GM18520 (cell line): Measurements from ENCODE around the gene GSTO2.

ENCODE experiments used
- ATAC-seq: cut with Tn5 transposase; IDR thresholded peaks from one replicate; pipeline ENCODE4 v1.9.1; 2021; ENCODE audit not compliant: unreplicated experiment

GSTO2 gene

DNA sequence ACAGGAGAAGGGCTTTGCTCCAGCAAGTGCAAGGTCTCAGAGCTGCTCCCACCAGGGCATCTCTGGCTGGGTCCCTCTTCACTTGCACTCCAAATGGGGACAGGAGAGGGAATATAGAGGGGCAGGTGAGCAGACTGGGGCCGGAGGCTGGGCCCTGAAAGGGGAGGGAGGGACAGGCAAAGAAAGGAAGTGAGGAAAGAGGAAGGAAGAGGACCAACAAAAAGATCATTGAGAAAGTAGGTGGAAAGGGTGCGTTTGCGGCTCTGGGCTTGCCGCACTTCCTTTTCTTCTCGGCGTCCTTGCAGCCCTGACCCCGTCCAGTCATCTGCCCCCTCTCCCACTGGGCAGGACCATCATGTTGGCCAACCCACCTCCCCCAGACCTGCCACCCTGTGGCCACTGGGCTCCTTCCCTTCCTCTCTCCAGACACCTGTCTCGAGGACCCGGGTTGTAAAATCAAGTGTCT, 55.3 kb downstream of the GSTO2 start:
- no peak for ATAC-seq

DNA sequence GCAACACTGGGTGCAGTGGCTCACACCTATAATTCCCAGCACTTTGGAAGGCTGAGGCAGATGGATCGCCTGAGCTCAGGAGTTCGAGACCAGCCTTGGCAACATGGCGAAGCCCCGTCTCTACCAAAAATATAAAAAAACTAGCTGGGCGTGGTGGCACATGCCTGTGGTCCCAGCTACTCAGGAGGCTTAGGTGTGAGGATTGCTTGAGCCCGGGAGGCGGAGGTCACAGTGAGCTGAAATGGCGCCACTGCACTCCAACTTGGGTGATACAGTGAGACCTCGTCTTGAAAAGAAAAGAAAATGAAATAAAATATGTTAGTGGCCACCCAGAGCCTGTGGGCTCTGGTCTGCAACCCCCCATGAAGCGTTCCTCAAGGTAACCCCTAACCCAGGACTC, 55.9 kb downstream of the GSTO2 start:
- ATAC-seq: no peak

DNA sequence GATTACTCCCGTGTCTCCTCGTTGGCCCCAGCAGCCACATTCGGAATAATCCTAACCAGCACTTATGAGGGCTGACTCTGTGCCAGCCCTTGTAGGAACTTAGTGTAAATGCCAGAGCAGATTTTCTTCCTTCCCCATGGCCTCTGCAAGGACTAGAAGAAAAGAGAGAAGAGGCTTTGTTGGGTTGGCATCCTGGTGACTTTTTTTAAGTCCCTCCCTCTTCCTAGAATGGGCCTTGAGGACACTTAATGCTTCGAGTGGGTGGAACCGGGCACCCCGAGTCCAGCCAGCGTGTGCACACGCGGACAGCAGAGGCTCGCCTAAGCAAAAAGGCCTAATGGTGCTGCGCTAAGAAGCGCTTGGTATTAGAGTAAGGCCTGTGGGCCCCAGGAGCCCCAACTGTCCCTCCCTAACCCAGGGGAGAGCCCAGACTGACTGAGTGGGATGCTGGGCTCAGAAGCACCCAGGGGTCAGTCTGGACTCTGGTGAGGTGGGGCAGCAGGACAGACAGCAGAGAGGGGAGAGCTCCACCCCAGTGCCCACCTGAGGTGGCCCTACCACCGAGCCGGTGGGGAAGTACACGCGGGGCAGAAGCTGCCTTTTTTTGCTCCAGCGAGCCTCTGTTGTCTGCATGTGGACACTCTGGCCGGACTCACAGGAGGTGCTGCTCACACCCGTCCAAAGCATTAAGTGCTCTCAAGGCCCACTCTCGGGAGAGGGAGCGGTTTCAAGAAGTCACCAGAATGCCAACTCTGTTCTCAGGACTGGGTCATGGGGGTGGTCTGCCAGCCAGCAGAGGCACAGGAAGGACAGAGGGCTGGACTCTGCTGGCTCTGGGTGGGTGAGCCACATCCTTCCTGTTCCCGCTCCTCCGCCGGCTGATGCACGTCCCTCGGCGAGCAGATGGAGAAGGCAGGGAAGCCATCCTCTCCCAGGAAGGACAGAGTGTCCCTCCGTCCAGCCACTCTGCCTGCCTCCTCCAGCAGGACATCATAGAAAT, 56.8 kb downstream of the GSTO2 start:
- no peak for ATAC-seq

DNA sequence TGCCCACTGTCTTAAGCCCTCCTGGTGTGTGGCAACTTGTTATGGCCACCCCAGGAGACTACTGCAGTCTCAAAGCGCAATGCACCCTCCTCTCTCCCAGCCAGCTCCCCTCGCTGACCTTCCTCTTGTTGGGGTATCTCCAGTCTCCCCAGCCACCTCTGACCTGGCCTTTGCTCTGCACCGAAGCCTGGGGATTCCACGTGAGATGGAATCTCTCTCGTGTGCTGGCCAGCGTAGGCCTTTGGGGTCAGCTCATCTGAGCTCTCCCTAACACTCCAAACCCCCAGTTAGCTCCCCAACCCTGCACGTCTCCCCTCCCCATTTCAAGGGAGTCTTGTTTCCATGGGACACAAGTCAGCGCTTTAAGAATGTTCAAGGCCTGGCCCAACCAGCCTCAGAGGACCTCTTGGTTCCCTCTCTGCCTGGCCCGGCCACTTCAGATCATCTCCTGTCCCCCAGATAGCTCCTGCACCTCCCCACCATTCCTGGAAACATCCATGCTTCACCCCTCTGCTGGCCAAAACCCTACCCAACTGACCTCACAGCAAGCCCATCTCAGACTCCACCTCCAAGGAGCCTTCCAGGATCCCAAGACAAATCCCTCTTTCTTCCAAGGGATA, 58.1 kb downstream of the GSTO2 start:
- no peak for ATAC-seq

DNA sequence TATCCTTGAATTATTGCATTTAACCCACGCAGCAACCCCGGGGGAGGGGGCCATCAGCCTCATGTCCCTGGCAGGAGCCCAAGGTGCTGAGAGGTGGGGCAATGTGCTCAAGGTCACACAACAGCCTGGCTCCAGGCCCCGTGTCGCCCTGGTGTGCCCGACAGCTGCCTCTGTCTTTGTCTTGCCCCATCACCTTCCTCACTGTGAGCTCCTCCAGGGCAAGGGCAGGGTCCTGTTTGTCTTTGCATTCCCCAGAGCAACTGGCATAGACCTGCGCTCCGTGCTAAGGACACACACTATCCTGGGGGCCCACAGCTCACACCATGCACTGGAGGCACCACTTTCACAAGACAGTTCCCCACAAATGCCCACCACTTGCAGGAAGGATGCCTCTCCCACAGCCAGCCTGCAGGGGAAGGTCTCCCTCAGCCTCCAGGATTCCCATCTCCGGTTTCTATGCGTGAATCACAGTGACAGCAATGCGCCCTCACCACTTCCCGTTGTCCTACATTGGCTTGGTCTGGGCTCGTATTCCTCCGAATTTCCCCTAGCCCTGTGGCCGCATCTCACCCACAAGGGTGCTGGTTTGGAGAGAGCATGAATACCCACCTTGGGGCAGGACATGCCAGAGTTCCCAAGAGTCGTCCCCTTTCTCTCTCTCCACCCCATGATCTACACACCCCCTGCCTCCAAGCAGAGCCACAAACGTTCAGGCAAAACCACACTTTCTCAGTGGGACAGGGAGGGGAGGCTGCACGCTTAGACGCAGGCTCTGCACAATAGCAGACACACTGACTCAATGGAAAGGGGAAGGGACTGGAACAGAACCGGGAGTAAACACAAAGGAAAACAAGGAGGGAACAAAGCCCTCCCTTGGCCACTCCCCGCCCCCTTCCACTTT, 59.0 kb downstream of the GSTO2 start:
- no peak for ATAC-seq

DNA sequence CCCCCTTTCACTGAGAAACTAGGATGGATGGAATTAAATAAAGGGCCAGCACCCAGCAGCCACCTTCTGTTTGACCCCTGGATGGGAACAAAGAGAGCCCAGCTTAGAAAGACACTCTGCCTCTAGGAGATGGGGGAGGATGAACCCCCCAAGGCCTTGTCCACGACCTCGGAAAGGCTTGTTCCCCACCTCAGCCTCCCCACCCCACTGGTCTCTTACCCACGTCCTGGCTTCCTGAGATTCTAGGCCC, 59.6 kb downstream of the GSTO2 start:
- no peak for ATAC-seq

DNA sequence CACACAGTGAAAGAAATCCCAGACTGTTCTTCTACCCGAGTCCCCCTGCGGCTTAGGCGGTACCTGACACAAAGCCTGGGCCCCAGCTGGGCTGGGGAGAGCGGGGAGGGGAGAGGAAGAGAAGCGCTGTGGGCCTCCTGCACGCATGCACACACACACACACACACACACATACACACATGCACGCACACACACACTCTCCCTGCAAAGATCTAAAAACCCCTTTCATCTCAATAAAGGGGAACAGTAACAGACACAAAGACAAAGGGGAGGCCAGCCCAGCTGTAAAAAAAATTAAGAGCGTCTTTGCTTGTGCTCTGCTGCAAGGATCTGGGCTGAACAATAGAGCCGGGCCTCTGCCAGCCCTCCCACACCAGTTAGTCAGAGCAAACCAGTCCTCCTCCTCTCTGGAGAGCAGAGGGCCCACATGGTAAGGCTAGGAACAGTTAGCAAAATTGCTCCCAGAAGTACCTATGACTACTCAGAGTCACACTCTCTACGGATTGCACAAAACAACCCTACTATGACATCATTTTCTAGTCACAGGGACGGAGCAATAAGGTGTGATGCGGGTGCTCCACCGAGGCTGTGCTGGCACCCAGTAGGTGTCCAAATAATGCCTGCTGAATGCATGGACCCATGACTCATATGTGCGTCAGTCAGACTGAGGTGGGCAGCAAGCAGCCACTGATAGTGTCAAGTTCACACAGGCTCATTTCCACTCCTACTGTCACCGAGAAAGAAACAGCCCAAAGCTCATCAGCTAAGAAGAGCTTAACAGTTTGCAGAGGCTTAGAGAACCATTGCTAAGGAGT, 60.1 kb downstream of the GSTO2 start:
- ATAC-seq: peak; percentile 54

DNA sequence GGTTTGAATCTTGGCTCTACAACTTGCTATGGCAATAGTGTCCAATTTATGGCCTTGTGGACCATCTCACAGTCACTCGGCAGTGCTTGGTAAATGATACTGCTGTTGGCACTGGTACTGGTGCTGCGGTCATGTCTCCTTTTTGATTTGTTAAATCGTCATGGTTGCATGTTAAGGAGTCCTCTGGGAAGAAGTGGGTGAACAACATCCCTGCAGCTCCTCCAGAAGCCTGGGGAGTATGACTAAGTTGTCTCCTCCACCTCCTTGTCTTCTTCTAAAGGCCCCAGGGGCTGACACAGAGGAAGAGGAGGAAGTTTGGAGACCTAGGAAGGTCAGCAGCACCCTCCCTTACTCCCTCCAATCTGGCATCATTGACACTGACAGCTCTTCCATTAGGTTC, 60.8 kb downstream of the GSTO2 start:
- no peak for ATAC-seq

DNA sequence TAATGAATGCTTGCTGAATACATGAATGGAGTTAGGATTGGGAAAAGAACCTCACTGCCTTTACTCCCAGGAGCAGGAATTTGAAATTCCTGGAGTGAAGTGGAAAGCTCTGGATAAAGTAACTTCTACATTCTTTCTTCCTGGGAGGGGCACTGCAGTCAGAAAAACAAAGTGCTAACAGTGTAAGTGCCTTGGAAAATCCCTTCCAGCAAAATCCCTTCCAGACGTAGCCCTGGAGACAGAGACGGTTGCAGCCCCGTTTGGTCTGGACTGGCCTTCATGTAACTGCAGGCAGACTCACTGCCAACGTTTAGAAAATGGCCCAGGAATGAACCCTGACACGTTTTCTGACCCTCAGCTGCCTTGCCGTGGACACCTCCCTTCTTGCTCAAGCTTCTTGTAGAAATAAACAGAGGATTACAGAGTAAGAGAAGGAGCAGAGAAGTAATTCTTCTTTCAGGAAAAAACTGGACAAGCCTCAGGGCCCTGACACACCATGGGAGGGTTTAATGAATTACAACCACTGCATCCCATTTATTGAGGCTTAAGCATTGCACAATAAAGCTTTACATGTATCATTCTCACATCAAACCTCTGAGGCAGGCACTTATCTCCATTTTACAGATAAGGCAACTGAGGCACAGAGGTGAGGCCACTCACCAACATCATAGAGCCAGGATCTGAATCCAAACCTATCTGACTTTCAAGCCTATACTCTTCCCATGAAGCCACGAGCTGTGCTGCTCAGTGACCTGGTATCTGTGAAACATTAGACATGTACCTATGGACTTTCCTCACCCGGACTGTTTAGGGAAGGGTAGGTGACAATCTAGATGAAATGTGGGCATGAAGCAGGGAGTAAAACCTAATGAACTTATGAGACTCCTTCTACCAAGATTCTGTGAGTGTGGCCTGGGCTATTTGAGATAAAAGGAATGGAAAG, 61.5 kb downstream of the GSTO2 start:
- no peak for ATAC-seq

DNA sequence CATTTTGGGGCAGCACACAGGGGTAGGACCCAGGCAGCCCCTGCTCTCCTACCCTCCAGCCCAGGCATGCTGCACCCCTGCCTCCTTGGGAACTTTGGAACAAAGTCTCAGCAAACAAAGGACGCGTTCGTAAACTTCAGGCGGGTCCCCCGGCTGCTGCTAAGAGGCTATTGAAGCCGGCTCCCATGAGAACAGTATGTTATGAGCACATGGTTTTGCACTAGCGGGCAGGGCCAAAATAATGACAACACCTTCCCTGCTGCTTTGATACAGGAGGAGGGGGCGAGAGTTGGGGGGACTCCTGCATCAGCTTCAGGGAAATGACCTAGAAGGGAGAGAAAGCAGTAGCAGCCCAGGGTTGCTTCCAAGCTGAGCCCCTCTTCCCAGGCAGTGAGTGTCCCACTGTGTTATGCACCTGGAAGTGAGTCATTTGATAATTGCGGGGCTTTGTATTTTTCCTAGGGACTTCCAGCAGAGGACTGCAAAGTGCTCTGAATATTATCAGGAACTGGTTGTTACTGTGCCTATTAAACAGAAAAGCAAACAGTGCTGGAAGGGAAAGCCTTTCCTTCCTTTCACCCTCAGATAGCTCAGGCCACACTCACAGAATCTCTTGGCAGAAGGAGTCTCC, 62.3 kb downstream of the GSTO2 start:
- ATAC-seq: no peak

DNA sequence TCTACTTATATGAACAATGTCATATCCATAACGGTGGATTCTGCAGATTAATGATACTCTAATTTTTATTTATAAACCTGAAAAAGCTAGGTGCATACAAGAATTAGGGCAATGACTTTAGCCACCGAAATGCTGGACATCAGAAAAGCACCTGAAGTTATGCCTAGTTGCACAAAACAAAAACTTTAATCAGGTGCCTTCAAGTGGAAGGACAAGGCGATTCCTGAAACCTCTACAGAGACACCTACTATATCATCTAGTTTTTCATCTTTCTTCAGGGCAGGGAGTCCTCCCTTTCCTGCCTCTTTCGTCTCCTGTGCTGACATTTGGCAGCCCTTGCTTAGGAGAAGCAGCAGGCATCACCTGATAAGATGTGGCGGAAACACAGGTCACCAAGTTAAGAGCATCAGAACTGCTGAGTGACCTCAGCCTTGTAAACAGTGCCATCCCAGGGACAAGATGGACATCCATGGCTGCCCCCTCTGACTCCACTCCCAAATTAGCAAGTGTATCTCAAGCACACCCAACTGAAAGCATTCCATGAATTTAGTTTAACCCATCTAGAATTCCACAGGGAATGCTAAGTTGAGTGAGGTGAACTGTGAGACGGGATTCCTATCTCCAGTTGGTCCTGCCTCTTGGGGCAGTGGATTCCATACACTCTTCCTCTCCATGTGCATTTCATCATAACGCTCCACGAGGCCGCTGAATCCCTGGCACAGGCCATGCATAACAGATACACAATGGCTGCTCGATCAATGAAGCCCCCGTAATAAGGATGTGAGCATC, 63.5 kb downstream of the GSTO2 start:
- no peak for ATAC-seq

DNA sequence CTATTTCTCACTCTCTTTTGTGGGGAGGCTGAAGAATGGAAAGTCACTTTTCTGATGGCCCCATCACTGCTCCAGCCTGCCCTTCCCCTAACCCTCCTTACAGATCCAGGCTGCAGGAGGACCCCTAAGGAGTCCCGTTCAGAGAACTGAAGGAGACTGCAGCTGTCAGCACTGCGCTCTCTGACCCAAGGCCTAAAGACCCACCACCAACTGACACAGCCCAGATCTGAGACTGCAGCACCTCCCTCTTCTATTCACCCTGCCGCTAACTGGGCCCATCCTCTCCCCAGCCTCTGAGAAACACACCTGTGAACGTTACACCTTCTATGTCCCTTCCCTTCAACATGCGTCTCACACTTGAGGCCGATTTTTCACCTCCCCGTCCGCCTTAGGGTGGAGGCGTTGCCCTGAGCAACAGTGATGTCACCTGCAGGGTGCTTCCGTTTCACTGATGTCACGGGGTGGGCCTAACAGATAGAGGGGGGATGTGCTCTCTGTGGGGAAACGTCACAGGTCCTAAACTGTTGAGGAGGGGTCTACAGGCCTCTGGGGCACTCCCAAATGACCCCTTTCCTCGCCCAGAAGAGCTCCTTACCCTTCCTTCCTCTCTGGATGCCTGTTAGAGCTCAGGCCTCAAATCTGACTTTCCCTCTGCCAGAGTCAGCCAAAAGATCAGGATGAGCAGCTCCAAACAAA, 64.2 kb downstream of the GSTO2 start:
- no peak for ATAC-seq

DNA sequence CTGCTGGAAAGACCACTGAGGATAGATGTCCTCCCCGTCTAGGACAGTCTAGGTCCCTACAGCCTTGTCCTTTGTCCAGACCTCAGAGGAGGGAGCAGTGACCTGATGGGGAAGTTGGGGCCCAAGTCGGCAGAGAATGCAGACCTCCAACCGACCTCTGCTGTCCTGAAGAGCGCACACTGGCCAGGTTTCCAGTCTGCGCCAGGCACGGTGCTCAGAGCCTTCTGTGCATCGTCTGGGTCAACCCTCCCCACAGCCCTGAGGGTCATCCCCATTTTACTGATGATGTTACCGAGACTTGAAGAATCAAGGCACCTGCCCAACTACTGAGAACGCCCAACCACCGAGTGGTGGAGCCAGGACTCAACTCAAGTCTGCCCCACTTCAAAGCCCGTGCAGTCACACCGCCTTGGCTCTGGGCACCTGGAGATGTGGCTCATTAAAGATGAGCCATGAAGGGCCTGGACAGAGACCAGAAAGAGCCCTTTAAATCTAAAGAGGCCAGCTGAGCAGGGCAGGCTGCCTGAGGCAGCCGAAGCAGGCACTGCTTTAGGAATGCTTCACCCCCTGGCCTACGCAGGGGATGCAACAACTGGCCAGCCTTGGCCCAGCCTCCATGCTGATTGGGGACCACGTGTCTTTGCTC, 64.9 kb downstream of the GSTO2 start:
- no peak for ATAC-seq

DNA sequence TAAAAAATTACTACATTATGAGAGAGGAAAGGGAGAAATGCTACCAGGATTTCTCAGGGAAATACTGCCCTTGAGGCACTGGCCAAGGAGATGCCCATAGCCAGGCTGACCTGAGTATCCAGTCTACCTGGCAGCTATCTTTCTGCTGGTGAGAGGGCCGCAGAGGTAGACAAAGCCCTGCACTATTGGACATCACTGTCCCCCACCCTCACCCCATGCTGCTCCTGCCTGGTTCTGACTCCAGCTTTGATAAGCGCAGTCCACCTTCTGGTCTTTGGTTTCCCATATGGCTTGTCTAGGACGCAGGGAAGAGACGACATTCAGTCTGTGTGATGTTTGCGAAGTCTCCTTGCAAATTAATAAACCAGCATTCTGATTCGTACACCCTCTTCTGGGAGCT, 65.6 kb downstream of the GSTO2 start:
- ATAC-seq: no peak

DNA sequence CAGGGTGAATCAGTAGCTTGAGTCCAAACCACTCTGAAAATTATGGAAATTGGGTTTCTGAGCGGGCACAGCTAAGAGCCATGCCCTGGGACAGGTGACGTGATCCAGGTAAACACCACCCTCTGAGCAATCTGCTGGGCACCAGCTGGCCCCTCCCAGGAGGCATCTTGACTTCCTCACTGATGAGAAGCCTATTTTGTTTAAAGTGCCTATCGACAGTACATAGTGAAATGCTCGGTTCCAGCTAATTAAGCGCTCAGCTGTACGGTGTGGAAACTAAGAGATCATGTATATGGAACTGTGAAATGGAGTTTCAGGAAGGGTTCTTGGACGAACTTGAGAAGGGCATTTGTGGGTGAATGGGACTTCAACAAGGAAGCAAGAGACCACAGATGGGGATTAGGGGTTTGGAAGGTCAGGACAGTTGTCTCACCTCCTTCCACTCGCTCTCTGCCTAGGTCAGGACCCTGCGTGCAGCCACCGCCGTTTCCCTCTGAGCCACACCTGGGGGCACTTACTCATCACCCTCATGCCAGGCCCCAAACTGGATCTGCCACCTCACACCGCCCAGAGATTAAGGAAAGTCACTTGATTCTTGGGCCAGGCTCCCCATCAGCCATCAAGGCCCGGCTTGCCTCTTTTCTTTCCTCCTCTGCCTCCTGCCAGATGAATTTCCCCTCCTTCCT, 66.1 kb downstream of the GSTO2 start:
- ATAC-seq: no peak

DNA sequence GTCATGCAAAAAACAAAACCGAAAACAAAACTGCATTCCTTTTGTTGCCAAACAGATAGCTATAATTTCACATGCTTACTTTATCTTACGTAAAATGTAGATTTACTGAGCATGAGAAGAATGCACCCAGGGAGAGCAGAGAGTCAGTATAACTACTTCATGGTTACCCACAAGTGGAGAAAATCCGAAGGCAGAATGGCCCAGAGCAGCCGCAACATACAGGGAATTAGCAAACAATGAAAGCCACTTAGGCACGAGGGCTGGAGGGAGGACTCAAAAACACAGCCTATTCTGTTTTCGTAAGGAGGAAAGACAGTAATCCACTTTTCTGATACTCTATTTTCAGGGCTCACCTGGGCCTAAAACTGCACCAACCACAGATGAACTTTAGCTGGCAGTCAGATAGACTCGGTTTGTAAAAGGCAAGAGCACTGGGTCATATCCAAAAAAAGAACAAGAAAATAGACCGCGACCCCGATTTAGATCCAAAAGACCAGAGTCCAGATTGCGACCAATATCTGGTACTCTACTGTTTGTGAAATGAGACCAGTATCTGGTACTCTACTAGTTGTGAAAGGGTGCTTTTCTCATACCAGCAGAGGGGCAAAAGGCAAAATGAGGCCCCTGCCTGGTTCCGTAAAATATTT, 68.0 kb downstream of the GSTO2 start:
- ATAC-seq: no peak
